AG09309 (cell line): ENCODE results near the gene MINDY1.

Source experiments
- DNase-seq: peaks from one replicate; pipeline ENCODE4 v3.0.0-alpha.2; 2010; ENCODE audit warnings: low read depth
- H3K4me3 ChIP-seq: 2 replicates; pipeline ENCODE4 v1.5.1; 2011; ENCODE audit warnings: mild to moderate bottlenecking, low read depth, low read length, moderate library complexity; ENCODE audit not compliant: control insufficient read depth
- TF ChIP-seq, protein P1 (sequence below): IDR thresholded peaks from 2 replicates; pipeline ENCODE4 v1.5.1; 2011; ENCODE audit warnings: mild to moderate bottlenecking, low read depth, low read length, inconsistent platforms; ENCODE audit not compliant: insufficient read depth, control insufficient read depth; ENCODE audit errors: missing control alignments

The MINDY1 gene

DNA sequence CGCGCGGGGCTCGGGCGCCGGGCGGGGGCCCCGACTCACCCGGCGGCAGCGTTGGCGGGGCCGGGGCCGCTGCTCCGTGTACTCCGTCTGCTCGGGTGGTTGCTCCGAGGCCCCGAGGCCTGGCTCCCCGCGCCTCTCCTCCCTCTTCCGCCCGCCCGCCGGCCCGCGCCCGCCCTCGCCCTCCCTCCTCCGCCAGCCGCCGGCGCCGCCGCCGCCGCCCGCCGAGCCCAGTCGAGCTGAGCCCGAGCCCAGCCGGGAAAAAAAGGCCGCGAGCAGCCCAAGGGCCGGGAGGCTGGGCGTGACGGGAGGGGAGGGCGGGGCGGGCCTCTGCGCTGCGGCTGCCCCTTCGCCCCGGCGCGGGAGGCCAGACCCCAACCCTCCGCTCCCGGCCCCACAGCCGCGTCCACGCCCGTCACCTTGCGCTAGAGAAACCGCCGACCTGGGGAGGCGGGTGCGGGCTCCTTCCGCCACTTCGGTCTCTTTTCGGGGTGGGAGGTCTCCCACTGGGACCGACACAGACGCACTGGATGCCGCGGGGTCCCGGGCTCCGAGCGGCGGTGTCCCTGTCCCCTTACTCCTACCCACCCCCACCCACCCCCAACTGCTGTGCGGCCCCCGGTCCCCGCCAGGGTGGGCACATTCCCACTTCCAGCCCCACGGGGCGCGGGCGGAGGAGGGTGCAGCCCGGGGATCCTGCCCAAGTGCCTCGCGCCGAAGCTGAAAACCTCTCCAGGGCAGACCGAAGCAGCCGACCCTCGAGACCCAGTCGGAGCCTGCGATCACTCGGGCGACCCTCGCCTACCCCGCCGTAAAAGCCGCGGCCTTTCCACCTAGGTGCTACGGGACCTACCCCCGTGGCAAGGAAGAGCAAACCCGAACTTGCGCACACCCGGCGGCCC lies 31.9 kb downstream of the MINDY1 start, which contains the start of gene CERS2:
Gene CERS2, minus strand, starts transcription at position 256 of the 899 bp plus-strand sequence. CDS start 5,745 bp downstream, outside the sequence.
- H3K4me3 ChIP-seq, result peak within 1 kb of the TSS; percentile 90
- TF ChIP-seq, protein P1, sequence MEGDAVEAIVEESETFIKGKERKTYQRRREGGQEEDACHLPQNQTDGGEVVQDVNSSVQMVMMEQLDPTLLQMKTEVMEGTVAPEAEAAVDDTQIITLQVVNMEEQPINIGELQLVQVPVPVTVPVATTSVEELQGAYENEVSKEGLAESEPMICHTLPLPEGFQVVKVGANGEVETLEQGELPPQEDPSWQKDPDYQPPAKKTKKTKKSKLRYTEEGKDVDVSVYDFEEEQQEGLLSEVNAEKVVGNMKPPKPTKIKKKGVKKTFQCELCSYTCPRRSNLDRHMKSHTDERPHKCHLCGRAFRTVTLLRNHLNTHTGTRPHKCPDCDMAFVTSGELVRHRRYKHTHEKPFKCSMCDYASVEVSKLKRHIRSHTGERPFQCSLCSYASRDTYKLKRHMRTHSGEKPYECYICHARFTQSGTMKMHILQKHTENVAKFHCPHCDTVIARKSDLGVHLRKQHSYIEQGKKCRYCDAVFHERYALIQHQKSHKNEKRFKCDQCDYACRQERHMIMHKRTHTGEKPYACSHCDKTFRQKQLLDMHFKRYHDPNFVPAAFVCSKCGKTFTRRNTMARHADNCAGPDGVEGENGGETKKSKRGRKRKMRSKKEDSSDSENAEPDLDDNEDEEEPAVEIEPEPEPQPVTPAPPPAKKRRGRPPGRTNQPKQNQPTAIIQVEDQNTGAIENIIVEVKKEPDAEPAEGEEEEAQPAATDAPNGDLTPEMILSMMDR, result no peak
- peak; percentile 7 for DNase-seq

DNA sequence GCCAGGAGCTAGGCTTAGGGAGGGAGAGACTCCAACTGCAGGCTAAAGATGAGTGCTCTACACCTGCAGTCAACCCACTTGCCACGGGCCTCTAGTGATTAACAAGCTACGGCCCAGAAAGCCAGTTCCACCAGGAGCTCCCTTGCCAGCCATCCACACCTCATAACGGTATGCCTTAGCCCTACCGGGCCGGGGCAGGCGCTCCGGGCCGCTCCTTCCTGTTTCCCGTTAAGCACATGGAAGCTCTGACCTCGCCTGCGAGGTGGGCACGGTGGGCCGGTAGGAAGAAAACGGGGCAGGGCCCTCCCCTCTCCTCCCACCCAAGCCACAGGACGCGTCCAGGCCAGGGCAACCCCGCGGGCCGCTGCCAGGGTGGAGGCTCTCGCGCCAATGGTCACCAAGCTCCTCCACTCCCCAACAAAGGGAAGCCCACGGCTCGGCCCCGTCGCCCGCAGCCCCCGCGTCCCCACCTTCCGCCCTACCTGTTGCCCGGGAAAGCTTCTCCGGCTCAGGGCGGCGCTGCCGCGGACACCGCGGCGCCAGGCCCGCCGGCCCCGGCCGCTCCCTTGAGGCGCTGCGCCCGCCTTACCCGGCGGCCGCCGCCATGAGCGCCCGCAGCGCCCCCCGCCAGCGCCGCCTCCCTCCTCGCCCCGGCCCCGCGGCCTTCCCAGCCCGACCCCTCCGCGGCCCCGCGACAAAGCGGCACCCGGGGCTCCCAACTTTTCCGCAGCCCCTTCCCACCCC lies 32.7 kb downstream of the MINDY1 start:
- H3K4me3 ChIP-seq, result peak overlapping the region; percentile 90
- TF ChIP-seq, protein P1, result no peak
- DNase-seq, result no peak

DNA sequence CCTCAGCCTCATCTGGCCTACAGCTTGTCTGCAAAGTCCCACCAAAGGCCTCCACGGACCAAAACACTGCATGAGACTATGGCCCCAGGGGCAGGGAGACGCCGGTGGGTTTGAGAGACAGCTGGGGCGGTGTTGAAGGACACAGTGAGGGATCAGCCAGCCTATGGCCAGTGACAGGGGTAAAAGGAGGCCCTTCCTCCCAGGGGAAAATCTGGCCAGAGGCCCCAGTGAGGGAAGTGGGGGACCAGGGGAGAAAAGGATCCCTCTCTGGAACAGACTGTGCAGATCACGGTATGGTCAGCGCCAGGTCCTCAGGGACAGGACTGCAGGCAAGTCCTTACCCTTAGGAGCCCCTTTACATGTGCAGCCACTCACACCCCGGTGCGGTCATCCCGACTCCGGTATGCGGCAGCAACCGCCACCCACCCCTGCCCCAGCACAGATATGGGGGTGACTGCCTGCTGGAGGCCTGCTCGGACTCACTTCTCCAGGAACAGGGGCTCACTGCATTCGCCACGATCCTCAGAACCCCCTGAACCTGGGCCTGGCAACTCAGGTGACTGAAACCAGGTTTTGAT lies 33.4 kb downstream of the MINDY1 start:
- peak overlapping the region; percentile 90 for H3K4me3 ChIP-seq
- TF ChIP-seq, protein P1, result no peak
- DNase-seq, result no peak

DNA sequence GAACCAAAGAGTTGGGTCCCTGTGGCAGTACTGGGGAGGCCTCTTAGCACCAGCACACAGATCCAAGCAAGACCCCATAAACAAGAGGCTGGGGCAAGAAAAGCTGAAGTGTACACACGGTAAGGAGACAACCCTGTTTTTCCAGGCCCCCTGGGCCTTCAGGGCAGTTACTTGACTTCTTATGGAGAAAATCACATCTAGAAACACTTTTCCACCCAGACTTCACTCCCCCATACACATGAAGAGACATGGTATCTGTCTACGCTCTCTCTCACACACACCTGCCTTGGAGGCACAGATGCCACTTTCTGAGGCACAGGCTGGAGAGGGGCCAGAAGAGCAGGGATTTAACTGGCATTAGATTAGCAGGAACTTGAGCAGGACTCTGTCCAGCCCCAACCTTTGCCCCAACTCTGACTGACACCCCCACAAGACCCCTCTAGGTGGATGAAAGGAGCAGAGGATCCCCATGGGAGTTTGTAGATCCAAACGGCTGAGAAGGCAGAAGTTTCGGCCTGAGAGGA lies 34.2 kb downstream of the MINDY1 start:
- no peak for DNase-seq
- TF ChIP-seq, protein P1, result no peak
- H3K4me3 ChIP-seq, result peak overlapping the region; percentile 90

DNA sequence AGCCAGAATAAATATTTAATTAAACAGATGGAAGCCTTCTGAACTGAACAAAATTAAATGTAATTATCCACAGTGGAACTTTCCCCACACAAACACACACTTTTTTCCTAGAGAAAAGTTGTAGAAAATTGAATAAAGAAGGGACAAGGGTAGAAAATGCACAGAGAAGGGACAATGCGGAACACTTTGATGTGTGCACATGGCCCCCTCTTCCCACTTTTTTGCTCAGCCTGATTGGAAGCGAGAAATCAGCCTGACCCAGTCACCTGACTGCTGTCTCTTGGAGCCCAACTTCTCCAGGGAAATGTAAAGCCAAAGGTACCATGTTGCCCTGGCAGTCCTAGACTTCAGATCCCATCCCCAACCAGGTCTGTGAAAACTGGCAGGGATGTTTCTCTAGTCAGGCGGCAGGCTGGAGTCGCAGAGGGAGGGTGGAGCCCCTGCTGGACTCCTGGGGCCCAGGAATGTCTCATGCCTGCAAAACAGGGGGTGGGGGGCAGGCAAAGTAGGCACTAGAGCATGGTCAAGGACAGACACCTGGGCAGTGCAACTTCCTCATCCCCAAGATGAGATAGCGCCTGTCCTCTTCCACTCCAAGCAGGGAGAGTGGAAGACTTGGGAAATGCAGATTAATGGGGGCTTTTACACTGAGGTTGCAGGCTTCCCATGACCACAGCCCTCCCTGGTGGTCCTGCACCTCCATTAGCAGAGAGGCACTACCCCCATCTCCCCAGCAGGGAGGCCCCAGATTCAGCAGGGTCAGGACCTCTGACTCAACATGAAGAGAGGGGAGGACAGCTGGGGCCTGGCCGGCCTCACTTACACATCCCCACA lies 34.9 kb downstream of the MINDY1 start:
- DNase-seq, result no peak
- TF ChIP-seq, protein P1, result no peak
- no peak overlapping the region; the same call in 1 of the 2 replicates for H3K4me3 ChIP-seq
